PC-3 (cell line): ENCODE measurements around the gene CCBE1. TPM values are rescaled to one million over a fixed set of nuclear protein-coding genes. Genes with fewer than 3 reads are reported as not detected.

ENCODE experiments used
- ATAC-seq: fragments of 200-7000 bp; cut with Tn5 transposase; 2 replicates; pipeline ENCODE4 v1.9.1; 2020; ENCODE audit warnings: mild to moderate bottlenecking, moderate library complexity
- BruUV-seq: library from RNA; stranded (reverse); fragments of 400-500 nt; replicated peaks from 2 replicates; lab custom pipeline; 2021; lab: Mats Ljungman, UMichigan
- CTCF ChIA-PET: fragments of 300-600 bp; sonication (Branson Sonifier 250); formaldehyde crosslinking; loops from one replicate; lab custom pipeline; 2022; ENCODE audit warnings: antibody characterized with exemption; lab: Charles Lee
- POLR2A ChIA-PET: fragments of 300-600 bp; sonication (Branson Sonifier 250); formaldehyde crosslinking; loops from one replicate; lab custom pipeline; 2022; ENCODE audit warnings: antibody characterized with exemption; ENCODE audit not compliant: unreplicated experiment; lab: Charles Lee
- DNase-seq: peaks from one replicate; pipeline ENCODE4 v3.0.0-alpha.2; 2015
- H2AFZ ChIP-seq: fragments of 300-600 bp; sonication (generic); 2 replicates; pipeline ENCODE4 v1.6.0; 2016; ENCODE audit warnings: antibody characterized with exemption, low read length
- H3F3A ChIP-seq: fragments of 300-600 bp; sonication (generic); one replicate; pipeline ENCODE4 v1.6.0; 2017; ENCODE audit warnings: antibody characterized with exemption, low read length, control low read depth, mild to moderate bottlenecking; ENCODE audit not compliant: unreplicated experiment
- H3K27ac ChIP-seq: fragments of 300-600 bp; sonication (generic); 2 replicates; pipeline ENCODE4 v1.5.1; 2016; ENCODE audit warnings: mild to moderate bottlenecking, low read length
- H3K27me3 ChIP-seq: fragments of 300-600 bp; sonication (generic); 2 replicates; pipeline ENCODE4 v1.6.1; 2016; ENCODE audit warnings: low read length, mixed read lengths
- H3K36me3 ChIP-seq: fragments of 300-600 bp; sonication (generic); 2 replicates; pipeline ENCODE4 v1.6.1; 2016; ENCODE audit warnings: low read depth, mixed run types, low read length, mixed read lengths
- H3K4me1 ChIP-seq: fragments of 300-600 bp; sonication (generic); 2 replicates; pipeline ENCODE4 v1.5.1; 2016; ENCODE audit warnings: low read length; ENCODE audit not compliant: insufficient read depth
- H3K4me2 ChIP-seq: fragments of 300-600 bp; sonication (generic); 2 replicates; pipeline ENCODE4 v1.6.0; 2016; ENCODE audit warnings: low read length
- H3K4me3 ChIP-seq: fragments of 300-600 bp; sonication (generic); 2 replicates; pipeline ENCODE4 v1.5.1; 2016; ENCODE audit warnings: mild to moderate bottlenecking, low read length, mixed read lengths
- H3K79me2 ChIP-seq: fragments of 300-600 bp; sonication (generic); 2 replicates; pipeline ENCODE4 v1.6.1; 2017; ENCODE audit warnings: low read length, mixed read lengths
- H3K9ac ChIP-seq: fragments of 300-600 bp; sonication (generic); 2 replicates; pipeline ENCODE4 v1.6.0; 2016; ENCODE audit warnings: mild to moderate bottlenecking, low read length
- H3K9me2 ChIP-seq: fragments of 300-600 bp; sonication (generic); replicated peaks from 2 replicates; pipeline ENCODE4 v1.6.1; 2016; ENCODE audit warnings: mixed run types, low read length, mixed read lengths
- H3K9me3 ChIP-seq: fragments of 300-600 bp; sonication (generic); 2 replicates; pipeline ENCODE4 v1.6.1; 2016; ENCODE audit warnings: low read length, mixed read lengths
- H4K20me1 ChIP-seq: fragments of 300-600 bp; sonication (generic); 2 replicates; pipeline ENCODE4 v1.6.1; 2016; ENCODE audit warnings: low read length, mixed read lengths
- EZH2 ChIP-seq: fragments of 300-600 bp; sonication (generic); IDR thresholded peaks from one replicate; pipeline ENCODE4 v1.6.1; 2017; ENCODE audit warnings: antibody characterized with exemption, mild to moderate bottlenecking, low read length; ENCODE audit not compliant: unreplicated experiment
- EZH2phosphoT487 ChIP-seq: fragments of 300-600 bp; sonication (generic); IDR thresholded peaks from 2 replicates; pipeline ENCODE4 v1.6.1; 2018; ENCODE audit warnings: mild to moderate bottlenecking, antibody characterized with exemption, low read length, borderline replicate concordance
- intact Hi-C: fragments of 100-400 bp; cut with micrococcal nuclease; formaldehyde crosslinking; loops from 2 replicates; pipeline ENCODE4 v1.9.0; 2023
- total RNA-seq: library from RNA; depleted of rRNA; stranded (reverse); fragments of >200 nt; gene quantifications from 2 replicates; pipeline ENCODE4 v1.2.3, GENCODE V29; 2014
- TF ChIP-seq, protein P1 (sequence below): fragments of 300-600 bp; sonication (generic); conservative IDR thresholded peaks from 2 replicates; pipeline ENCODE4 v1.5.1; 2017; ENCODE audit warnings: antibody characterized with exemption, low read depth, mild to moderate bottlenecking, low read length

The CCBE1 gene
- total RNA-seq, 1 experiment from 2014 or later, result 13.9 TPM

DNA sequence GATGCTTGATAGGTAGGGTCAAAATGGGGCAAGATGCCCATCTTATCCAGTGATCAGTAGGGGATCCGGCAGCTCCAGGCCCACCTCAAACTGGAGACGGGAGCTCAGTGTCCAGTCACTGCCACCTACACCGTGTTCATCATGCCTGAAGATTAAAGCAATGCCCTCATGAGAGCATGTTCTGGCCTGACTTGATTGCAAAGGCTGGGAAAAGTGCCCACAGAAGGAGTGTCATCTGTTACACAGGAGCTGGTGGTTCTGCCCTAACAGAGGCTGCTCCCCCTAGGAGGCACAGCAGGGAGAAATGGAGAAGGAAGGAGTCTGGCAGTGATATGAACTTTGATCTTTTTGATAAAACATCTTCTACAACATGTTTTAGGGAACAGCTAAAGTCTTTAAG lies 92.3 kb downstream of the CCBE1 start:
- ChIA-PET POLR2A (no interaction called here), CTCF (no interaction called here)
- TF ChIP-seq, protein P1, sequence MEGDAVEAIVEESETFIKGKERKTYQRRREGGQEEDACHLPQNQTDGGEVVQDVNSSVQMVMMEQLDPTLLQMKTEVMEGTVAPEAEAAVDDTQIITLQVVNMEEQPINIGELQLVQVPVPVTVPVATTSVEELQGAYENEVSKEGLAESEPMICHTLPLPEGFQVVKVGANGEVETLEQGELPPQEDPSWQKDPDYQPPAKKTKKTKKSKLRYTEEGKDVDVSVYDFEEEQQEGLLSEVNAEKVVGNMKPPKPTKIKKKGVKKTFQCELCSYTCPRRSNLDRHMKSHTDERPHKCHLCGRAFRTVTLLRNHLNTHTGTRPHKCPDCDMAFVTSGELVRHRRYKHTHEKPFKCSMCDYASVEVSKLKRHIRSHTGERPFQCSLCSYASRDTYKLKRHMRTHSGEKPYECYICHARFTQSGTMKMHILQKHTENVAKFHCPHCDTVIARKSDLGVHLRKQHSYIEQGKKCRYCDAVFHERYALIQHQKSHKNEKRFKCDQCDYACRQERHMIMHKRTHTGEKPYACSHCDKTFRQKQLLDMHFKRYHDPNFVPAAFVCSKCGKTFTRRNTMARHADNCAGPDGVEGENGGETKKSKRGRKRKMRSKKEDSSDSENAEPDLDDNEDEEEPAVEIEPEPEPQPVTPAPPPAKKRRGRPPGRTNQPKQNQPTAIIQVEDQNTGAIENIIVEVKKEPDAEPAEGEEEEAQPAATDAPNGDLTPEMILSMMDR, result no peak
- TF ChIP-seq EZH2phosphoT487, result no peak
- TF ChIP-seq EZH2, result no peak
- intact Hi-C loops, result no loop called here
- H3K9me2 ChIP-seq, result no peaks in the 10 kb centered on the region
- H3K9me3 ChIP-seq, result no peaks in the 10 kb centered on the region
- H4K20me1 ChIP-seq, result no peaks in the 10 kb centered on the region
- BruUV-seq, result no TSS peak
- no peak overlapping the region for H3K4me3 ChIP-seq
- H3K4me2 ChIP-seq, result no peak overlapping the region
- no peaks in the 10 kb centered on the region for H3K4me1 ChIP-seq
- H3K27ac ChIP-seq, result no peak overlapping the region
- no peak for DNase-seq
- H3K27me3 ChIP-seq, result no peaks in the 10 kb centered on the region
- H3K9ac ChIP-seq, result no peak overlapping the region
- H3F3A ChIP-seq, result no peaks in the 10 kb centered on the region
- no peak overlapping the region for H2AFZ ChIP-seq
- H3K79me2 ChIP-seq, result peaks cover 12% of the 10 kb centered on the region; the same call in 1 of the 2 replicates
- no peak for ATAC-seq
- H3K36me3 ChIP-seq, result no peaks in the 10 kb centered on the region

DNA sequence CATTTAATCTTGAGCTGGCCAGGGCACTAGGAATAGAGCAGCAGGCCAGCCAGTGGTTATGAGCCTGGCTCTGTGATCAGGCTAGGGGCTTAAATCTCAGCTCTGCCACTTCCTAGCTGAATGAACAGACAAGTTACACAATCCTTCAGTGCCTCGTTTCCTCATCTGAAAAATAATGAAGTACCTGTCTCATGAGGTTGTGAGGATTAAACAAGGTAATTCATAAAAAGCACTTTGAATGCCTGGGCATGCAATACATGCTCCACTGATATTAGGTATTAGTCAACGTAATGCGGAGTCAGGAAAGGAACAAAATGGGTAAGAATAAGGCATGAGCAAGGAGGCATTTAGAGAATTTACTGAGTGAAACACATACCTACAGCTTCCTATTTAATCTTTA lies 100.2 kb downstream of the CCBE1 start:
- Histone ChIP-seq H3K27ac (no peak overlapping the region), H3K9me2 (no peaks in the 10 kb centered on the region), H3K9ac (no peak overlapping the region), H3K27me3 (no peaks in the 10 kb centered on the region), H2AFZ (no peak overlapping the region), H4K20me1 (no peaks in the 10 kb centered on the region), H3K36me3 (no peaks in the 10 kb centered on the region), H3K4me2 (no peak overlapping the region), H3K4me1 (no peaks in the 10 kb centered on the region), H3K79me2 (peaks cover 5% of the 10 kb centered on the region; the same call in 1 of the 2 replicates), H3K9me3 (no peaks in the 10 kb centered on the region), H3F3A (no peaks in the 10 kb centered on the region), H3K4me3 (no peak overlapping the region)
- ATAC-seq (no peak), DNase-seq (no peak)
- intact Hi-C loops, result no loop called here
- no TSS peak for BruUV-seq
- TF ChIP-seq, protein P1, result no peak
- TF ChIP-seq EZH2phosphoT487 (no peak), EZH2 (no peak)
- ChIA-PET CTCF (no interaction called here), POLR2A (no interaction called here)

DNA sequence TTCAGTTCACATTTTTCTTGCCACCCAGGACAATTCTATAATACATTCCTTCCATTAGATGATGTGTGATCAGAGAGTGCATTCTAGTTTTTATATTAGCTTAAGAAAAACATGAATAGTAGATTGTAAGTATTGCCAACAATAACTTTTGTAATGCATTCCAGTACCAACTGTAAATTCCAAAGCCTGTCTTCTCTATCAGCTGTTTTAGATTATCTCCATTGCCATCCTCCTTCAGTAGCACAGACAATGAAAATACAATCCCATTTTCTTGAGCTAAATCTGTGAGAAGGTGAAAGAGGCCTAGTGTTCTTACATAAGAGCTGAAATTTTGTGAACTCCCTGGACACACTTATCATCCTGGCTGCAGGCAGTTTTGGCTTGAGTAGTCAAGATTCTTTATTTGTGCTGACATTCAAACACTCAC lies 103.9 kb downstream of the CCBE1 start:
- Histone ChIP-seq H3K36me3 (no peaks in the 10 kb centered on the region), H3K79me2 (peaks cover 14% of the 10 kb centered on the region; the same call in 1 of the 2 replicates), H3K9me2 (no peaks in the 10 kb centered on the region), H3K9me3 (no peaks in the 10 kb centered on the region), H3K4me1 (no peaks in the 10 kb centered on the region), H2AFZ (no peak overlapping the region), H3K9ac (no peak overlapping the region), H3F3A (no peaks in the 10 kb centered on the region), H3K27ac (no peak overlapping the region), H3K4me3 (no peak overlapping the region), H3K27me3 (no peaks in the 10 kb centered on the region), H4K20me1 (no peaks in the 10 kb centered on the region), H3K4me2 (no peak overlapping the region)
- no TSS peak for BruUV-seq
- TF ChIP-seq EZH2phosphoT487, result no peak
- TF ChIP-seq EZH2, result no peak
- TF ChIP-seq, protein P1, result no peak
- POLR2A ChIA-PET, result interaction anchor here (0.6 kb wide), 1 partner anchor 284 kb away, joined by 22 read pairs; no protein-coding TSS in a partner anchor
- intact Hi-C loops, result no loop called here
- CTCF ChIA-PET, result no interaction called here
- ATAC-seq (no peak), DNase-seq (no peak)
